IPS-15b (cell line): ENCODE data around the gene CLDN17.

Source experiments
- H3K27me3 ChIP-seq: one replicate; pipeline ENCODE4 v1.6.1; 2013; ENCODE audit warnings: low read length; ENCODE audit not compliant: control insufficient read depth, insufficient read depth
- H3K36me3 ChIP-seq: one replicate; pipeline ENCODE4 v1.6.1; 2013; ENCODE audit warnings: low read length; ENCODE audit not compliant: control insufficient read depth, insufficient read depth
- H3K4me1 ChIP-seq: one replicate; pipeline ENCODE4 v1.6.1; 2013; ENCODE audit warnings: mild to moderate bottlenecking, low read length; ENCODE audit not compliant: control insufficient read depth, insufficient read depth
- H3K4me3 ChIP-seq: one replicate; pipeline ENCODE4 v1.5.1; 2013; ENCODE audit warnings: low read depth, low read length
- H3K9ac ChIP-seq: one replicate; pipeline ENCODE4 v1.6.1; 2013; ENCODE audit warnings: low read depth, mild to moderate bottlenecking, low read length
- H3K9me3 ChIP-seq: one replicate; pipeline ENCODE4 v1.6.1; 2013; ENCODE audit warnings: mild to moderate bottlenecking, low read length; ENCODE audit not compliant: control insufficient read depth, insufficient read depth

CLDN17 gene

GRCh38 chr21:30116479-30116878 lies 50.1 kb downstream of the CLDN17 start:
- Histone ChIP-seq H3K4me3 (no peak overlapping the region), H3K36me3 (no peaks in the 10 kb centered on the region), H3K9me3 (no peaks in the 10 kb centered on the region), H3K27me3 (no peaks in the 10 kb centered on the region), H3K9ac (no peak overlapping the region), H3K4me1 (no peaks in the 10 kb centered on the region)
